PFSK-1 (cell line): Measurements from ENCODE around the gene BAIAP3.

Experiments
- FOXP2 ChIP-seq: optimal IDR thresholded peaks from 2 replicates; pipeline ENCODE3; 2011; ENCODE audit warnings: borderline replicate concordance, control low read depth, inconsistent platforms; ENCODE audit not compliant: insufficient read depth; ENCODE audit errors: extremely low read length, extremely low read depth
- POLR2AphosphoS5 ChIP-seq: IDR thresholded peaks from 2 replicates; pipeline ENCODE4 v1.6.1; 2012; ENCODE audit warnings: low read depth, mild to moderate bottlenecking, control low read depth, low read length, moderate library complexity
- REST ChIP-seq, 2 experiments: IDR thresholded peaks; 2 replicates each; pipeline versions ENCODE4 v1.6.1 to v1.8.0; 2011 to 2012; ENCODE audit warnings: low read depth in 2 of 2, low read length in 2 of 2, control low read depth in 1 of 2, inconsistent platforms in 1 of 2, mild to moderate bottlenecking in 1 of 2, moderate library complexity in 1 of 2; ENCODE audit not compliant: insufficient read depth in 1 of 2
- SIN3A ChIP-seq: IDR thresholded peaks from 2 replicates; pipeline ENCODE4 v1.6.1; 2012; ENCODE audit warnings: mild to moderate bottlenecking, low read length, moderate library complexity, borderline replicate concordance; ENCODE audit not compliant: insufficient read depth
- TAF1 ChIP-seq: IDR thresholded peaks from 2 replicates; pipeline ENCODE4 v1.6.1; 2012; ENCODE audit warnings: low read length, control low read depth, borderline replicate concordance; ENCODE audit not compliant: insufficient read depth

Gene BAIAP3

GRCh38 chr16:1293921-1294656 lies 39.4 kb upstream of the BAIAP3 start:
- TF ChIP-seq REST (IDR thresholded peaks at IDR 0.05; ENCODE audit: insufficient read depth in 1 of 2, low read depth in 2 of 2, low read length in 2 of 2) = no peak
- no peak for TF ChIP-seq POLR2AphosphoS5
- no peak for TF ChIP-seq TAF1
- TF ChIP-seq FOXP2 = no peak
- TF ChIP-seq SIN3A = no peak

GRCh38 chr16:1295465-1295864 lies 38.0 kb upstream of the BAIAP3 start:
- TF ChIP-seq FOXP2 (no peak), REST (IDR thresholded peaks at IDR 0.05; ENCODE audit: insufficient read depth in 1 of 2, low read depth in 2 of 2, low read length in 2 of 2) (no peak), SIN3A (no peak), TAF1 (no peak), POLR2AphosphoS5 (no peak)

GRCh38 chr16:1297018-1297696 lies 36.3 kb upstream of the BAIAP3 start:
- TF ChIP-seq TAF1 (no peak), SIN3A (no peak), POLR2AphosphoS5 (no peak), REST (IDR thresholded peaks at IDR 0.05; ENCODE audit: insufficient read depth in 1 of 2, low read depth in 2 of 2, low read length in 2 of 2) (no peak), FOXP2 (no peak)

GRCh38 chr16:1298406-1298805 lies 35.0 kb upstream of the BAIAP3 start:
- TF ChIP-seq SIN3A (no peak), FOXP2 (no peak), POLR2AphosphoS5 (no peak), REST (IDR thresholded peaks at IDR 0.05; ENCODE audit: insufficient read depth in 1 of 2, low read depth in 2 of 2, low read length in 2 of 2) (no peak), TAF1 (no peak)
